Psoas muscle (tissue), 8 donors: ENCODE results near the gene RBFOX1. TPM values are rescaled to one million over a fixed set of nuclear protein-coding genes. Genes with fewer than 3 reads are reported as not detected.

Experiments
- ATAC-seq, 4 donors: fragments of 200-7000 bp; cut with Tn5 transposase; one replicate each; pipeline ENCODE4 v1.9.1; 2020; ENCODE audit warnings: moderate library complexity in 3 of 4, mild to moderate bottlenecking in 2 of 4
- DNase-seq, 2 donors: peaks; one replicate each; pipeline ENCODE4 v3.0.0-alpha.2; 2020
- H3K27ac ChIP-seq: fragments of 200-600 bp; one replicate; pipeline ENCODE4 v1.8.0; 2022
- H3K27me3 ChIP-seq, 3 donors: fragments of 200-600 bp in 1 of 3; one replicate each; pipeline versions ENCODE4 v1.6.1 to v1.8.0; 2013 to 2022; ENCODE audit warnings: low read length in 2 of 3, mild to moderate bottlenecking in 2 of 3, moderate library complexity in 1 of 3; ENCODE audit not compliant: insufficient read depth in 3 of 3
- H3K36me3 ChIP-seq, 2 donors: fragments of 200-600 bp in 1 of 2; one replicate each; pipeline versions ENCODE4 v1.6.1 to v1.8.0; 2013 to 2022; ENCODE audit warnings: low read depth in 1 of 2, mild to moderate bottlenecking in 1 of 2, moderate library complexity in 1 of 2; ENCODE audit not compliant: insufficient read depth in 1 of 2
- H3K4me1 ChIP-seq: fragments of 200-600 bp; one replicate; pipeline ENCODE4 v1.8.0; 2022
- H3K4me3 ChIP-seq: fragments of 200-600 bp; one replicate; pipeline ENCODE4 v1.8.0; 2022; ENCODE audit warnings: mild to moderate bottlenecking
- H3K9me3 ChIP-seq: fragments of 200-600 bp; one replicate; pipeline ENCODE4 v1.8.0; 2022
- WGBS, 3 donors: extraction: QIAGEN DNeasy Blood & Tissue Kit; methylation state at CpG; one replicate each; pipeline versions ENCODE4 v1.1.6 to v1.1.7; 2013; 5-methylcytosine and 5-hydroxymethylcytosine counted together
- intact Hi-C, 2 donors: fragments of 100-400 bp; cut with DNase I; formaldehyde crosslinking; loops; one replicate each; pipeline versions ENCODE4 v1.11.0 to v1.14.2; 2022
- polyA plus RNA-seq, 3 donors: library from polyadenylated mRNA; stranded (reverse); fragments of 200-250 nt; gene quantifications; one replicate each; pipeline ENCODE4 v1.2.3, GENCODE V29; 2013
- total RNA-seq, 4 donors: library from RNA; stranded (reverse); fragmentation: NEBNext Ultra II Directional in 2 of 4; extraction: Animal tissue kit (Norgen Biotek cat#: 25700) in 2 of 4; gene quantifications; one replicate each; pipeline versions ENCODE4 v1.2.1 to v1.2.4, GENCODE V29; 2021 to 2023
- TF ChIP-seq, protein P1 (sequence below): fragments of 200-600 bp; IDR thresholded peaks from one replicate; pipeline ENCODE4 v1.8.0; 2022; ENCODE audit warnings: antibody characterized with exemption
- donor health status: healthy with polysubstance abuse.
- donor health status: DM: no; HTN: no; CAD: no; lungs with moderate emphysema.
- donor health status: Bipolar disorder and iron deficiency.
- donor health status: healthy.
- donor health status: DM: yes; HTN: yes; CAD: no.
- donor health status: DM: no; HTN: no; CAD: no.
- donor health status: DM: no; HTN: no; CAD: no.
- donor health status: DM: yes; HTN: yes; CAD: no.

RBFOX1 gene
- total and polyA plus RNA-seq, 7 donors = 2.8 to 141 (median 113) TPM

DNA sequence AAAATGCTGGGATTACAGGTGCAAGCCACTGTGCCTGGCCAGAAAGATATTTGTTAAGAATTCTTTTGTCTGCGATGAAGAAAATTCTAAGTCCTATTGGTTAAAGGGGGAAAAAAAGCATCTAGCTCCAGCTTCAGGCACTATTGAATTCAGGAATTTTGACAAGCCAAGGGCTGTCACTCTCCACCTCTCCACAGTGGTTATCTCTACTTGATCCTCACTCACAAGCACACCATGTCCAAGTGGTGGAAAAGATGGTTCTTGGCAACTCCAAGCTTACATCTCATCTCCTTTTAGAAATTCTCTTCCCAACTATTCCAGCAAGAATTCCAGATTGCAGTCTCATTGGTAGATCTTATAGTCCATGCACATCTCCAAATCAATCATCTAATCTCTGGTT is 7.1 kb downstream of the RBFOX1 start:
- WGBS, 3 donors = 88 to 100% (median 96%) methylated on average over 1 of the region's 1 CpG
- no peak for DNase-seq
- H3K4me1 ChIP-seq = peaks cover 41% of the 10 kb centered on the region
- H3K9me3 ChIP-seq = no peaks in the 10 kb centered on the region
- ATAC-seq = no peak
- TF ChIP-seq, protein P1, sequence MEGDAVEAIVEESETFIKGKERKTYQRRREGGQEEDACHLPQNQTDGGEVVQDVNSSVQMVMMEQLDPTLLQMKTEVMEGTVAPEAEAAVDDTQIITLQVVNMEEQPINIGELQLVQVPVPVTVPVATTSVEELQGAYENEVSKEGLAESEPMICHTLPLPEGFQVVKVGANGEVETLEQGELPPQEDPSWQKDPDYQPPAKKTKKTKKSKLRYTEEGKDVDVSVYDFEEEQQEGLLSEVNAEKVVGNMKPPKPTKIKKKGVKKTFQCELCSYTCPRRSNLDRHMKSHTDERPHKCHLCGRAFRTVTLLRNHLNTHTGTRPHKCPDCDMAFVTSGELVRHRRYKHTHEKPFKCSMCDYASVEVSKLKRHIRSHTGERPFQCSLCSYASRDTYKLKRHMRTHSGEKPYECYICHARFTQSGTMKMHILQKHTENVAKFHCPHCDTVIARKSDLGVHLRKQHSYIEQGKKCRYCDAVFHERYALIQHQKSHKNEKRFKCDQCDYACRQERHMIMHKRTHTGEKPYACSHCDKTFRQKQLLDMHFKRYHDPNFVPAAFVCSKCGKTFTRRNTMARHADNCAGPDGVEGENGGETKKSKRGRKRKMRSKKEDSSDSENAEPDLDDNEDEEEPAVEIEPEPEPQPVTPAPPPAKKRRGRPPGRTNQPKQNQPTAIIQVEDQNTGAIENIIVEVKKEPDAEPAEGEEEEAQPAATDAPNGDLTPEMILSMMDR = no peak
- H3K4me3 ChIP-seq = peak overlapping the region; percentile 75
- H3K27me3 ChIP-seq = no peaks in the 10 kb centered on the region
- peaks cover 0 to 10% of the 10 kb centered on the region in 2 donors for H3K36me3 ChIP-seq
- H3K27ac ChIP-seq = peak overlapping the region; percentile 98
- intact Hi-C loops = no loop called here

DNA sequence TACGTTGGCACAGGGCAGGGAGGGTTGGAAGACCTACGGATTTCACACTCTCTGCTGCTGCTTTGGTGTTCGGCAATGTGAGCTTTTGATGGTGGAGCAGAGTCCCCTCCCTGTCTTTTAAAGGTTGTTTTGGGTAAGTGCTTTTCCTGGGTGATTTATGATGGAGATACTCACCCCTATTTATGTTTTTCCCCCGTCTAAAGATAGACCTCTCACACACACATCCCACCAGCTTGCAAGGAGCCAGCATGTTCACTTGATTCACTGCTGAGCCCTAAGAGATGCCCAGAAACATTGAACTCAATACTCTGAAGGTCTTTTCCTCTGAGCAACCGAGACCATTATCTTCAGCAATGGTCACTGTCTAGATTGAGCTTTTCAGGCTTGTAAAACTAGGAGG is 8.3 kb downstream of the RBFOX1 start:
- peaks cover 0 to 10% of the 10 kb centered on the region in 2 donors for H3K36me3 ChIP-seq
- H3K9me3 ChIP-seq = no peaks in the 10 kb centered on the region
- no peak for DNase-seq
- 14 to 21% (median 18%) methylated on average over 5 of the region's 5 CpGs for WGBS, 3 donors
- peaks cover 52% of the 10 kb centered on the region for H3K4me1 ChIP-seq
- H3K27ac ChIP-seq = peak overlapping the region; percentile 98
- H3K4me3 ChIP-seq = peak overlapping the region; percentile 13
- intact Hi-C loops = no loop called here
- TF ChIP-seq, protein P1 = no peak
- peak in 2 of 4 donors; percentile 59 to 63 for ATAC-seq
- H3K27me3 ChIP-seq = no peaks in the 10 kb centered on the region

DNA sequence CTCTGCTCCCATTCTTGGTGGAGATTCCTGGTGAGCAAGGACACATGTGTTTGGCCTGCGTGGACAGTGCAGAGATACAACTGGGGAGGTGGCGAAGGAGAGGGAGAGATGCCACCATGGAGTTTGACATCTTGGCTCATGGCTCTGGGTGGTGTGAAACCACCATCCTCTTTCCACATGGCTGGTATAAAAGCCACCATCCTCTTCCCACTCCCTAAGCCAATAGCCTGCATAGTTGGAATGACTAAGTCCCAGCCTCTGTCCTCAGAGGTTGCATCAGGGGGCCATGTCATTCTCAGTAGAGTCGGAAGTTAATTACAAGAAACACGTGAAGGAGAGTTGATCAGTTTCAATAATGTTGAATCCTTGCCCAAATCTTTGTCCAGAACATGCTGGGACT is 10.0 kb downstream of the RBFOX1 start:
- Histone ChIP-seq H3K9me3 (no peaks in the 10 kb centered on the region), H3K4me3 (peak overlapping the region; percentile 14), H3K36me3 (peaks cover 0 to 5% of the 10 kb centered on the region in 2 donors), H3K4me1 (peaks cover 61% of the 10 kb centered on the region), H3K27me3 (no peaks in the 10 kb centered on the region), H3K27ac (peak overlapping the region; percentile 66)
- intact Hi-C loops = no loop called here
- peak; percentile 43 to 82 (median 66) for ATAC-seq
- 41 to 73% (median 46%) methylated on average over 4 of the region's 4 CpGs for WGBS, 3 donors
- TF ChIP-seq, protein P1 = no peak
- DNase-seq = no peak

- TF ChIP-seq, protein P1 = no peak
- H3K27me3 ChIP-seq = no peaks in the 10 kb centered on the region
- peak overlapping the region; percentile 66 for H3K27ac ChIP-seq
- peak overlapping the region; percentile 14 for H3K4me3 ChIP-seq
- peaks cover 62% of the 10 kb centered on the region for H3K4me1 ChIP-seq
- no peaks in the 10 kb centered on the region for H3K9me3 ChIP-seq
- DNase-seq = no peak
- ATAC-seq = peak in 2 of 4 donors; percentile 12 to 20
- 55 to 71% (median 60%) methylated on average over 6 of the region's 6 CpGs for WGBS, 3 donors
- H3K36me3 ChIP-seq = peaks cover 0 to 5% of the 10 kb centered on the region in 2 donors
- intact Hi-C loops = no loop called here
Measured at GRCh38 chr16:7343243-7343642, 10.6 kb downstream of the RBFOX1 start.
